ENCODE measurements around the gene G3BP1.

- TF ChIP-seq EZH2 (IDR thresholded peaks at IDR 0.05; ENCODE audit: borderline replicate concordance, low read length) (no peak), CTCF (IDR thresholded peaks at IDR 0.05; ENCODE audit: low read length) (no peak)
These were observed 48.1 kb downstream of the G3BP1 start for GRCh38 chr5:151819830-151820229.

Measured in OCI-LY1 (cell line).